Keratinocyte (primary cell): Measurements from ENCODE around the gene BPGM. TPM values are rescaled to one million over a fixed set of nuclear protein-coding genes. Genes with fewer than 3 reads are reported as not detected.

Experiments
- DNase-seq: peaks from one replicate; pipeline ENCODE4 v3.0.0-alpha.2; 2011; ENCODE audit warnings: low read depth, missing footprints, low spot score
- FAIRE-seq: peaks from 2 replicates; lab custom pipeline; 2011; peaks lifted over from hg19 to GRCh38; lab: Jason Lieb, UNC
- H2AFZ ChIP-seq: 2 replicates; pipeline ENCODE4 v1.6.0; 2012; ENCODE audit warnings: low read length, control low read depth, inconsistent platforms; ENCODE audit not compliant: control insufficient read depth
- H3K27ac ChIP-seq: 2 replicates; pipeline ENCODE4 v1.5.1; 2011; ENCODE audit warnings: low read length; ENCODE audit not compliant: control insufficient read depth, insufficient read depth
- H3K27me3 ChIP-seq: 3 replicates; pipeline ENCODE4 v1.6.0; 2011; ENCODE audit warnings: low read length; ENCODE audit not compliant: control insufficient read depth, insufficient read depth; ENCODE audit errors: extremely low read depth
- H3K36me3 ChIP-seq, 2 experiments: 2 replicates in 1 of 2; 3 replicates in 1 of 2; pipeline ENCODE4 v1.5.1; 2011; ENCODE audit warnings: low read length in 2 of 2, mild to moderate bottlenecking in 1 of 2; ENCODE audit not compliant: control insufficient read depth in 2 of 2, insufficient read depth in 2 of 2; ENCODE audit errors: extremely low read depth in 1 of 2
- H3K4me1 ChIP-seq: 3 replicates; pipeline ENCODE4 v1.5.1; 2011; ENCODE audit warnings: low read length; ENCODE audit not compliant: control insufficient read depth, insufficient read depth; ENCODE audit errors: extremely low read depth
- H3K4me2 ChIP-seq: 3 replicates; pipeline ENCODE4 v1.6.0; 2011; ENCODE audit warnings: low read depth, low read length; ENCODE audit not compliant: control insufficient read depth, insufficient read depth; ENCODE audit errors: extremely low read depth
- H3K4me3 ChIP-seq, 3 experiments: fragments of 200-600 bp in 1 of 3; sonication (generic) in 1 of 3; 2 replicates in 2 of 3; 3 replicates in 1 of 3; pipeline ENCODE4 v1.5.1; 2011 to 2016; ENCODE audit warnings: low read length in 3 of 3, mild to moderate bottlenecking in 3 of 3, control low read depth in 2 of 3, inconsistent platforms in 1 of 3, low read depth in 1 of 3, mixed read lengths in 1 of 3, mixed run types in 1 of 3, moderate library complexity in 1 of 3; ENCODE audit not compliant: control insufficient read depth in 2 of 3, insufficient read depth in 2 of 3; ENCODE audit errors: extremely low read depth in 1 of 3
- H3K79me2 ChIP-seq: 2 replicates; pipeline ENCODE4 v1.6.0; 2012; ENCODE audit warnings: low read length; ENCODE audit not compliant: control insufficient read depth, insufficient read depth
- H3K9ac ChIP-seq: 3 replicates; pipeline ENCODE4 v1.6.0; 2011; ENCODE audit warnings: low read length; ENCODE audit not compliant: control insufficient read depth, insufficient read depth; ENCODE audit errors: extremely low read depth
- H3K9me1 ChIP-seq: 3 replicates; pipeline ENCODE4 v1.6.0; 2011; ENCODE audit warnings: low read length; ENCODE audit not compliant: control insufficient read depth, insufficient read depth; ENCODE audit errors: extremely low read depth
- H3K9me3 ChIP-seq: 2 replicates; pipeline ENCODE4 v1.5.1; 2012; ENCODE audit warnings: low read depth, low read length; ENCODE audit not compliant: control insufficient read depth
- H4K20me1 ChIP-seq: 3 replicates; pipeline ENCODE4 v1.6.0; 2011; ENCODE audit warnings: low read length; ENCODE audit not compliant: control insufficient read depth, insufficient read depth; ENCODE audit errors: extremely low read depth
- CTCF ChIP-seq, 3 experiments: IDR thresholded peaks in 1 of 3; conservative IDR thresholded peaks in 1 of 3; optimal IDR thresholded peaks in 1 of 3; 2 replicates in 2 of 3; 3 replicates in 1 of 3; pipeline versions ENCODE3 to v1.5.1; 2011; ENCODE audit warnings: low read length in 3 of 3, mild to moderate bottlenecking in 3 of 3, moderate library complexity in 2 of 3, control low read depth in 1 of 3, inconsistent platforms in 1 of 3; ENCODE audit not compliant: insufficient read depth in 2 of 3; ENCODE audit errors: extremely low read depth in 1 of 3
- EZH2 ChIP-seq: IDR thresholded peaks from one replicate; pipeline ENCODE4 v1.6.1; 2012; ENCODE audit warnings: inconsistent platforms, mild to moderate bottlenecking, low read length, moderate library complexity
- dilution Hi-C: fragments of 300-500 bp; cut with MboI; formaldehyde crosslinking; loops from one replicate; pipeline ENCODE4 v1.7.0; 2020; ENCODE audit warnings: low sequenced_read_pairs; ENCODE audit not compliant: extremely low pct_ligation_motif_present
- polyA plus RNA-seq, 5 experiments: library from polyadenylated mRNA; depleted of rRNA in 3 of 5; stranded (reverse) in 3 of 5; stranded (forward) in 1 of 5; unstranded in 1 of 5; fragments of >200 nt; gene quantifications; 1 replicate in 1 of 5; 2 replicates in 3 of 5; 3 replicates in 1 of 5; pipeline versions ENCODE4 v1.2.1 to v1.2.3, GENCODE V29; 2011 to 2012; ENCODE audit warnings: missing spikeins in 2 of 5, low read depth in 1 of 5, low replicate concordance in 1 of 5

BPGM gene
- polyA plus RNA-seq, 1 donor (not counting 4 experiments of a cell fraction or from before 2014, with no cell fraction given), result 31.2 TPM

- FAIRE-seq (peak; percentile 79), DNase-seq (peak; percentile 60)
- Histone ChIP-seq H3K9me3 (no peaks in the 10 kb centered on the region), H3K4me1 (peaks cover 50% of the 10 kb centered on the region), H3K27me3 (no peaks in the 10 kb centered on the region), H3K36me3 (no peaks in the 10 kb centered on the region), H3K9ac (peak overlapping the region; percentile 56), H3K4me2 (peak overlapping the region; percentile 57), H2AFZ (no peak overlapping the region), H3K79me2 (no peaks in the 10 kb centered on the region), H3K27ac (peak overlapping the region; percentile 89), H3K9me1 (no peaks in the 10 kb centered on the region), H4K20me1 (no peaks in the 10 kb centered on the region), H3K4me3 (peak overlapping the region in 1 of 3 experiments; percentile 4)
- dilution Hi-C loops, result no loop called here
- TF ChIP-seq EZH2, result no peak
Measured at GRCh38 chr7:134619627-134620331, 26.9 kb upstream of the BPGM start.

- Histone ChIP-seq H3K27me3 (no peaks in the 10 kb centered on the region), H3K4me2 (no peak overlapping the region), H3K9me1 (no peaks in the 10 kb centered on the region), H3K4me1 (peaks cover 47% of the 10 kb centered on the region), H3K4me3 (no peak overlapping the region), H2AFZ (no peak overlapping the region), H3K9ac (no peak overlapping the region), H3K9me3 (no peaks in the 10 kb centered on the region), H3K79me2 (no peaks in the 10 kb centered on the region), H3K27ac (peak overlapping the region; percentile 58), H3K36me3 (no peaks in the 10 kb centered on the region), H4K20me1 (no peaks in the 10 kb centered on the region)
- FAIRE-seq, result peak; percentile 20
- no peak for DNase-seq
- TF ChIP-seq CTCF (optimal IDR thresholded peaks at IDR 0.05 in 1 of 3, IDR thresholded peaks at IDR 0.05 in 1 of 3, conservative IDR thresholded peaks at IDR 0.05 in 1 of 3; ENCODE audit: extremely low read depth in 1 of 3, insufficient read depth in 2 of 3, low read length in 3 of 3) (no peak), EZH2 (no peak)
- dilution Hi-C loops, result no loop called here
Measured at GRCh38 chr7:134622303-134622995, 24.2 kb upstream of the BPGM start.
